WTC11 (cell line): ENCODE measurements around the gene GPATCH2. TPM values are rescaled to one million over a fixed set of nuclear protein-coding genes. Genes with fewer than 3 reads are reported as not detected.

Experiments used
- ATAC-seq: fragments of 200-7000 bp; cut with Tn5 transposase; 2 replicates; pipeline ENCODE4 v1.10.0; 2021; ENCODE audit warnings: mild to moderate bottlenecking, moderate library complexity
- CTCF ChIA-PET: fragments of 300-600 bp; sonication (Branson Sonifier 250); formaldehyde crosslinking; loops from one replicate; lab custom pipeline; 2021; ENCODE audit warnings: antibody characterized with exemption; lab: Charles Lee
- POLR2A ChIA-PET: fragments of 350-600 bp; sonication (Branson Sonifier 250); formaldehyde crosslinking; loops from one replicate; lab custom pipeline; 2021; ENCODE audit warnings: antibody characterized with exemption; lab: Charles Lee
- DNase-seq: peaks from one replicate; pipeline ENCODE4 v3.0.0; 2021; ENCODE audit warnings: low spot score
- H3K27ac Mint-ChIP-seq: 2 replicates; pipeline ENCODE4 v1.8.0; 2021; ENCODE audit warnings: mixed read lengths
- H3K27me3 Mint-ChIP-seq: 2 replicates; pipeline ENCODE4 v1.8.0; 2021; ENCODE audit warnings: low read depth, mild to moderate bottlenecking, moderate library complexity, mixed read lengths
- H3K36me3 Mint-ChIP-seq: 2 replicates; pipeline ENCODE4 v1.8.0; 2021; ENCODE audit warnings: mixed read lengths
- H3K4me1 Mint-ChIP-seq: 2 replicates; pipeline ENCODE4 v1.8.0; 2022; ENCODE audit warnings: mixed read lengths
- H3K4me3 Mint-ChIP-seq: 2 replicates; pipeline ENCODE4 v1.8.0; 2021; ENCODE audit warnings: mild to moderate bottlenecking, moderate library complexity, mixed read lengths
- H3K9me3 Mint-ChIP-seq: 2 replicates; pipeline ENCODE4 v1.8.0; 2021; ENCODE audit warnings: mixed read lengths
- ARID4B ChIP-seq: sonication (generic); formaldehyde crosslinking; IDR thresholded peaks from 2 replicates; pipeline ENCODE4 v1.8.0; 2023; ENCODE audit warnings: missing genetic modification reagents, mild to moderate bottlenecking, borderline replicate concordance
- ERG ChIP-seq: fragments of 250-450 bp; sonication (Bioruptor Pico); IDR thresholded peaks from 2 replicates; pipeline ENCODE4 v1.8.0; 2021; ENCODE audit warnings: mild to moderate bottlenecking
- ETV6 ChIP-seq: sonication (generic); formaldehyde crosslinking; IDR thresholded peaks from 2 replicates; pipeline ENCODE4 v1.8.1; 2022; ENCODE audit warnings: mild to moderate bottlenecking, missing genetic modification reagents
- FOXP1 ChIP-seq: sonication (generic); formaldehyde crosslinking; IDR thresholded peaks from 2 replicates; pipeline ENCODE4 v1.8.0; 2022; ENCODE audit warnings: missing genetic modification reagents, mild to moderate bottlenecking, moderate library complexity, borderline replicate concordance
- IRF1 ChIP-seq: sonication (generic); formaldehyde crosslinking; IDR thresholded peaks from 2 replicates; pipeline ENCODE4 v1.8.0; 2023; ENCODE audit warnings: missing genetic modification reagents
- IRF2 ChIP-seq: sonication (generic); formaldehyde crosslinking; IDR thresholded peaks from 2 replicates; pipeline ENCODE4 v1.8.0; 2022; ENCODE audit warnings: low read depth, missing genetic modification reagents, borderline replicate concordance
- JUN ChIP-seq: sonication (generic); formaldehyde crosslinking; IDR thresholded peaks from 2 replicates; pipeline ENCODE4 v1.8.0; 2023; ENCODE audit warnings: mild to moderate bottlenecking, missing genetic modification reagents
- KAT7 ChIP-seq: sonication (generic); formaldehyde crosslinking; IDR thresholded peaks from 2 replicates; pipeline ENCODE4 v1.8.1; 2023; ENCODE audit warnings: missing genetic modification reagents, mild to moderate bottlenecking, borderline replicate concordance
- MXD4 ChIP-seq: fragments of 250-450 bp; sonication (Bioruptor Pico); IDR thresholded peaks from 2 replicates; pipeline ENCODE4 v1.8.0; 2021; ENCODE audit warnings: mild to moderate bottlenecking, moderate library complexity, borderline replicate concordance
- NFYB ChIP-seq: sonication (generic); formaldehyde crosslinking; conservative IDR thresholded peaks from 2 replicates; pipeline ENCODE4 v1.8.0; 2022; ENCODE audit warnings: low read depth, missing genetic modification reagents
- SMAD4 ChIP-seq: sonication (generic); formaldehyde crosslinking; IDR thresholded peaks from 2 replicates; pipeline ENCODE4 v1.8.0; 2022; ENCODE audit warnings: mild to moderate bottlenecking, missing genetic modification reagents
- SOX15 ChIP-seq: fragments of 250-450 bp; sonication (Bioruptor Pico); IDR thresholded peaks from 2 replicates; pipeline ENCODE4 v1.9.0; 2021; ENCODE audit warnings: mild to moderate bottlenecking
- TCF7 ChIP-seq: sonication (generic); formaldehyde crosslinking; IDR thresholded peaks from 2 replicates; pipeline ENCODE4 v1.8.0; 2022; ENCODE audit warnings: mild to moderate bottlenecking, low read depth, missing genetic modification reagents, moderate library complexity
- ZNF232 ChIP-seq: sonication (generic); formaldehyde crosslinking; IDR thresholded peaks from 2 replicates; pipeline ENCODE4 v1.8.0; 2022; ENCODE audit warnings: mild to moderate bottlenecking, missing genetic modification reagents
- ZNF263 ChIP-seq: sonication (generic); formaldehyde crosslinking; IDR thresholded peaks from 2 replicates; pipeline ENCODE4 v1.8.1; 2022; ENCODE audit warnings: low read depth, mild to moderate bottlenecking, moderate library complexity, missing genetic modification reagents
- ZSCAN18 ChIP-seq: fragments of 250-450 bp; sonication (Bioruptor Pico); IDR thresholded peaks from 2 replicates; pipeline ENCODE4 v2.1.2; 2022; ENCODE audit warnings: mild to moderate bottlenecking, moderate library complexity
- total RNA-seq: library from RNA; stranded (reverse); gene quantifications from 3 replicates; pipeline ENCODE4 v1.2.3, GENCODE V29; 2021
- TF ChIP-seq, protein P1 (sequence below): sonication (generic); formaldehyde crosslinking; IDR thresholded peaks from 2 replicates; pipeline ENCODE4 v1.8.1; 2022; ENCODE audit warnings: mild to moderate bottlenecking, missing genetic modification reagents, moderate library complexity, borderline replicate concordance
- TF ChIP-seq, protein P2 (sequence below): sonication (generic); formaldehyde crosslinking; IDR thresholded peaks from 2 replicates; pipeline ENCODE4 v1.8.1; 2022; ENCODE audit warnings: low read depth, mild to moderate bottlenecking, moderate library complexity, missing genetic modification reagents, borderline replicate concordance
- TF ChIP-seq, protein P3 (sequence below): sonication (generic); formaldehyde crosslinking; conservative IDR thresholded peaks from 2 replicates; pipeline ENCODE4 v1.8.1; 2022; ENCODE audit warnings: mild to moderate bottlenecking, missing genetic modification reagents
- TF ChIP-seq, protein P4 (sequence below): fragments of 250-450 bp; sonication (Bioruptor Pico); IDR thresholded peaks from 2 replicates; pipeline ENCODE4 v1.9.0; 2021; ENCODE audit warnings: moderate library complexity, mild to moderate bottlenecking, inconsistent platforms, borderline replicate concordance

Gene GPATCH2
- total RNA-seq, 1 experiment from 2014 or later = 11.5 TPM

- Mint-ChIP-seq H3K36me3 (peaks cover 19% of the 10 kb centered on the region), H3K27me3 (no peaks in the 10 kb centered on the region), H3K4me3 (no peak overlapping the region), H3K4me1 (no peaks in the 10 kb centered on the region), H3K27ac (no peak overlapping the region), H3K9me3 (peaks cover 40% of the 10 kb centered on the region)
- TF ChIP-seq IRF1 (CRISPR knock-in tag) (no peak), NFYB (CRISPR knock-in tag) (no peak), KAT7 (CRISPR knock-in tag) (no peak), ZNF263 (CRISPR knock-in tag) (no peak), SMAD4 (no peak), ARID4B (CRISPR knock-in tag) (no peak), FOXP1 (no peak), MXD4 (CRISPR knock-in tag) (no peak), IRF2 (CRISPR knock-in tag) (no peak), ZNF232 (no peak), TCF7 (CRISPR knock-in tag) (no peak), SOX15 (no peak), JUN (CRISPR knock-in tag) (no peak), ZSCAN18 (CRISPR knock-in tag) (no peak), ERG (CRISPR knock-in tag) (no peak), ETV6 (no peak)
- TF ChIP-seq, protein P1, sequence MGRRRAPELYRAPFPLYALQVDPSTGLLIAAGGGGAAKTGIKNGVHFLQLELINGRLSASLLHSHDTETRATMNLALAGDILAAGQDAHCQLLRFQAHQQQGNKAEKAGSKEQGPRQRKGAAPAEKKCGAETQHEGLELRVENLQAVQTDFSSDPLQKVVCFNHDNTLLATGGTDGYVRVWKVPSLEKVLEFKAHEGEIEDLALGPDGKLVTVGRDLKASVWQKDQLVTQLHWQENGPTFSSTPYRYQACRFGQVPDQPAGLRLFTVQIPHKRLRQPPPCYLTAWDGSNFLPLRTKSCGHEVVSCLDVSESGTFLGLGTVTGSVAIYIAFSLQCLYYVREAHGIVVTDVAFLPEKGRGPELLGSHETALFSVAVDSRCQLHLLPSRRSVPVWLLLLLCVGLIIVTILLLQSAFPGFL (CRISPR knock-in tag) = no peak
- TF ChIP-seq, protein P2, sequence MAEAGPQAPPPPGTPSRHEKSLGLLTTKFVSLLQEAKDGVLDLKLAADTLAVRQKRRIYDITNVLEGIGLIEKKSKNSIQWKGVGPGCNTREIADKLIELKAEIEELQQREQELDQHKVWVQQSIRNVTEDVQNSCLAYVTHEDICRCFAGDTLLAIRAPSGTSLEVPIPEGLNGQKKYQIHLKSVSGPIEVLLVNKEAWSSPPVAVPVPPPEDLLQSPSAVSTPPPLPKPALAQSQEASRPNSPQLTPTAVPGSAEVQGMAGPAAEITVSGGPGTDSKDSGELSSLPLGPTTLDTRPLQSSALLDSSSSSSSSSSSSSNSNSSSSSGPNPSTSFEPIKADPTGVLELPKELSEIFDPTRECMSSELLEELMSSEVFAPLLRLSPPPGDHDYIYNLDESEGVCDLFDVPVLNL (CRISPR knock-in tag) = no peak
- TF ChIP-seq, protein P3, sequence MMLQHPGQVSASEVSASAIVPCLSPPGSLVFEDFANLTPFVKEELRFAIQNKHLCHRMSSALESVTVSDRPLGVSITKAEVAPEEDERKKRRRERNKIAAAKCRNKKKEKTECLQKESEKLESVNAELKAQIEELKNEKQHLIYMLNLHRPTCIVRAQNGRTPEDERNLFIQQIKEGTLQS (CRISPR knock-in tag) = no peak
- TF ChIP-seq, protein P4, sequence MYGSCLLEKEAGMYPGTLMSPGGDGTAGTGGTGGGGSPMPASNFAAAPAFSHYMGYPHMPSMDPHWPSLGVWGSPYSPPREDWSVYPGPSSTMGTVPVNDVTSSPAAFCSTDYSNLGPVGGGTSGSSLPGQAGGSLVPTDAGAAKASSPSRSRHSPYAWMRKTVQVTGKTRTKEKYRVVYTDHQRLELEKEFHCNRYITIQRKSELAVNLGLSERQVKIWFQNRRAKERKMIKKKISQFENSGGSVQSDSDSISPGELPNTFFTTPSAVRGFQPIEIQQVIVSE = no peak
- DNase-seq = no peak
- no peak for ATAC-seq
- ChIA-PET POLR2A (no interaction called here), CTCF (no interaction called here)
Observed at GRCh38 chr1:217527151-217527550, 103.7 kb downstream of the GPATCH2 start.
